ENCODE data around the gene CCDC141.

The CCDC141 gene

GRCh38 chr2:178811901-178812300 lies 238.0 kb downstream of the CCDC141 start:
- DNase-seq, result no peak

DNA sequence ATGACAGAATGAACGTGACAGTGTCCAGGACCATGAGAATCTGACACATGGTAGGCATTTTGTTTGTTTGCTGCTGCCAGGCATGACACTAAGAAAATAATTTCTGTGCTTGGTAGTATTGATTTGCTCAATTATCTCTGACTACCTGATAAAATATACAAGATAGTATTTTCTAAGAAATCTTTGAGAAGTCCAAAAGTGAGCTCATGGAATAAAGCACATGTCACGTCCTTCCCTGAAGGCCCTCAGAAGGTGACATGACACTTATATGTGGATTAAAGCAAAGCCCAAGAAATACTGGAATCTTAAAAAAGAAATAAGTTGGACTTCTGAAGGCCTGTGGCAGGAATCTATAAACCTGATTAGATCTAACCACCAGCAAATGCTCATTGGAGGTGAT lies 238.9 kb downstream of the CCDC141 start:
- no peak for DNase-seq

DNA sequence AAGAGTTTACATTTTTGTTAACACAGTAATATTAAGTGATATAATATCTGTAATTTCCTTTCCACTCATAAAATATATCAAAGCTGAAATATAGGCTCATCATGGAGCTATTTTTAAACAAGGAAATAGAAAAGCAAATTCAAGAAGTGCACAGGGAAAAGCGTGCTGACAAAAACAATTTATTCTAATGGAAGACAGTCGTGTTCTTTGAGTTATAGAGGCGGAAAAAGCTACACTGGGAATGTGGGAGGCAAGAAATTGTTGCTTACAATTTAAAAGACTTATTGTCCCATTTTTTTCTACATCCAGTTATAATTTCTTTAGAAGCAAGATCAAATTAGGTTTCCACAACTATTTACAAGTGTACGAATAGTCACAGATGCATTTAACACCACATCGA lies 239.5 kb downstream of the CCDC141 start:
- no peak for DNase-seq

DNA sequence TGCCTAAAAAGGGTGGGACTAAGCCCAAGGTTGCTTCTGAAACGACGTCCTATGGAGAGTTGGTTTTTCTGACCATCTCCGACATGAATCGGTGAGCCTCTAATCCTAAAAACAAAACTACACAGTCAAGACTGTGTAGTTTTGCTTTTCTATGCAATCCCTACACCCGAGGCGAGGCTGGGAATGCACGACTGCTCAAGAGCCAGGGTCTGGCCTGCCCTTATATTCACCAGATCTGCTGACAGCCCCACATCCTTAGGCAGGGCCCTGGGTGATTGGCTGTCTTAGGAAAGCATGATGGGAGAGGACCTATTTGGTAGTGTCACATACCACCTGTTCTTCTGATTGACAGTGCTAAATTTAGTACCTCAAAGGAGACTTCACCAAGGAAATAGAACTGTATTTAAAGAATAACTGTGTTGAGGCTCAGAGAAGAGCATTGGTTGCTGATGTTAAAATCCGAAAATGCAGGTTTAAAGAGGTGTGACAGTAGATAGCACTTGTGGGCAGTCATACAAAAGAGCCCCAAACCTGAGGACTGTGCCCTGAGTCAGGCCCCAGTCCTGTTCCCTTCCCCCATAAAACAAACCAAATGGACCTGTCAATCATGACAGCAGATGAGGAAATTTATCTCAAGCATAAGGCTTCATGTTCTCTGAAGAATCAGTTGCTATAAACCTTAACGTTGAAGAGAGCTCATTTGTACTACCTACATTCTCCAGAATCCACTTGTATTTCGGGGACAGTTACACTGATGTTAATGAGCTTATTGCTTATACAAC lies 242.5 kb downstream of the CCDC141 start, which contains the start of gene TTN:
Gene TTN, minus strand, starts transcription at position 197 of the 782 bp plus-strand sequence. CDS start 2,781 bp downstream, outside the sequence.
- DNase-seq, result no peak

GRCh38 chr2:178806543-178806942 lies 243.4 kb downstream of the CCDC141 start:
- DNase-seq, result no peak

DNA sequence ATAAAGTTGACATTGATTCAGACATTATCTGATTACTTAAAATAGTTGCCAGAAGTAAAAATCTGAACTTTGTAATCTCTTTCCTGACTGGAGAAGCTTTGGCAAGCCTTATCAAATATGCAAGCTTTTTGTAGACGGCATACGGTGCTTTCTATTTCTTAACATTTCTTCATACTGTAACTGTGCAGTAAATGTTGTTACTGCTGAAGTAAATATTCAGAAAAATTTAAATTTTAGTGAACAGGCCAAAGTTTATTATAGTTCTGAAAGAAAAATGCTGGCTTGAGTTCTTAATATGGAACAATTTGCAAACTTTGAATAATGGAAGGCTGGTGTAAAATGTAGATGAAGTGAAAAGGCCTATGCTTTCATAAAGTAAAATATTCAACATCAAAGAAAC lies 244.5 kb downstream of the CCDC141 start:
- DNase-seq, result no peak

GRCh38 chr2:178804791-178805190 lies 245.1 kb downstream of the CCDC141 start:
- DNase-seq, result no peak

GRCh38 chr2:178800510-178800909 lies 249.4 kb downstream of the CCDC141 start:
- no peak for DNase-seq

- DNase-seq, result no peak
Measured at GRCh38 chr2:178799305-178799704, 250.6 kb downstream of the CCDC141 start.

GRCh38 chr2:178796079-178796677 lies 253.8 kb downstream of the CCDC141 start:
- no peak for DNase-seq

DNA sequence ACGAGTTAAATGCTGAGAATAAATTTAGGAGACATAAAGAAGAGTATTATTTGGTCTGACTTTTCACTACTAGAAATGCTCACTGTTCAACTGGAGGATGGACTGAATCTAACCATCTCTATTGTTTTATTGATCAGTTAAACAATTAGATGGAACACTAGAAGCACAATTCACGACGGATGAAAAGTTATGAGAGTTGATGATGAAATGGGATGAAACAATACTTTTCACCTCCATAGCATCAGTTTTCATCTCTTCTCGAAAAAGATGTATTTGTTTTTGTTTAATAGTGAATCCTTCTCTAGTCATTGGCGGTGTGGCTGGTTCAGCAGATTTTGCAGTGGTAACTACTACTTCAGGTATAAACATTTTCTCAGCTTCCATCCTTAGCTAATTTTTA lies 262.0 kb downstream of the CCDC141 start:
- no peak for DNase-seq

DNA sequence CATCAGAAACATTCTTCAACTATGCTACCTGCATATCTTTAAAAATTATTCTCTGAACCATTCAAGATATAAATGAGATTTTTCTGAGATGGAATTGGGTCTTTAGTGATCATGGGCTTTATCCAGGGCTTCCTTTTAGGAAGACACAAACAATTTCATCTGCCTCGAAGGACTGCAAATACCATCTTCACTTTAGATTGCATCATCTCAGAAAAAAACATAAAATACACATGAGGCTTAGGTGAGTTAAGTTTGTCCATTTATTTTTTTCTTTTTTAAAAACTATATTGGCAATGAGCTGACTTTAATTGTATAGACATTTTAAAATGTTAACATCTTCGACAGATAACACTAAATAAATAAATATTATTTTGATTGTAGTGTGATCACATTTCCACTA lies 262.8 kb downstream of the CCDC141 start:
- no peak for DNase-seq

DNA sequence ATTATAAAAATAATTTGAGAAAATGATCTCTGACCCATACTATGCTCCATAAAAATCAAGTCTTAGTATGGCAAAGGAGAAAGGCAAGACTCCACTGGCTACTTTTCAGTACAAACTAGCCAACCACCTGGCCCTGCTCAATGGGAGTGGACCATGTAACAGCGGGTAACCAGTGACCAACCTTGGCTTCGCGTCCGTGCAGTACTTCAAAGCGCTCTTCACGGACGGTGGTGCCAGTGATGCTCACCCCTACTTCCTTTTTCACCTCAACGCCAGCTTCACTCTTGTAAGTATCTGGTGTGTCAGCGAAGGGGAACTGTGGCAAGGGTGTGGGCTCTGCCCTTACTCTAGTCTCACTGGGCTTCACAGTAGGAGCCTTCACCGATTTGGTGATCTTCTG lies 266.0 kb downstream of the CCDC141 start:
- DNase-seq, result no peak

DNA sequence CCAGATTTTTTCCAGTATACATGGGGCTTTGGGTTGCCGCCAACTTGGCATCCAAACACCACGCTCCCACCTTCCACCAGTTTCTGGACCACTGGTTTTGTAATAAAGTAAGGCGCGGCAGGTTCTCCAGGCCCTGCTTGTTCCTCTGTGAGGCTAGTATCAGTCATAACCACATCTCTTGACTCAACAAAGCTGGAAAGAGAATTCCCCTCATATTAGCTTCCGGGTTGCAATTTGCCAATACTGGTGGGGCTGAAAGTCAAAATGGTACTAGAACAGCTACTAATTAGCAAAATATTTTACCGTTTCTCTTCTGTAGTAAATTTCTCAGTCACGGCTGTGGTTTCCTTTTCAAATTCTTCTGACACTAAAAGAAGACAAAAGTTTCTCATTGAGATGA lies 267.7 kb downstream of the CCDC141 start:
- no peak for DNase-seq

Measured in activated naive CD4-positive, alpha-beta T cell treated with anti-CD3 and anti-CD28 coated beads, Interleukin-2, amount 50 U/mL, for 16 hours (primary cell).